K562 (cell line): ENCODE data around the gene ARHGEF12. TPM values are rescaled to one million over a fixed set of nuclear protein-coding genes. Genes with fewer than 3 reads are reported as not detected.

ENCODE experiments used
- ATAC-seq: fragments of 200-7000 bp; cut with Tn5 transposase; 3 replicates; pipeline ENCODE4 v1.9.1; 2020; ENCODE audit warnings: moderate library complexity
- BruUV-seq: library from RNA; stranded (reverse); fragments of 400-500 nt; replicated peaks from 2 replicates; lab custom pipeline; 2021; lab: Mats Ljungman, UMichigan
- CTCF ChIA-PET: fragments of 300-600 bp; formaldehyde crosslinking; extraction: SDS; loops from one replicate; lab custom pipeline; 2021; ENCODE audit warnings: low intra/inter-chr PET ratio; lab: Yijun Ruan, JAX
- POLR2A ChIA-PET: fragments of 300-600, 350-650 bp; sonication (Branson Sonifier 250); formaldehyde crosslinking; extraction: SDS; loops from one replicate; lab custom pipeline; 2021; ENCODE audit warnings: antibody characterized with exemption, inconsistent platforms; lab: Yijun Ruan, JAX
- DNase-seq, 4 experiments: peaks; one replicate each; pipeline versions ENCODE4 v3.0.0 to v3.0.0-alpha.2; 2011 to 2018; ENCODE audit warnings: low spot score in 3 of 4, mixed read lengths in 3 of 4; ENCODE audit errors: extremely low read depth in 1 of 4
- FAIRE-seq: peaks from 2 replicates; lab custom pipeline; 2011; peaks lifted over from hg19 to GRCh38; lab: Jason Lieb, UNC
- H2AFZ ChIP-seq: 2 replicates; pipeline ENCODE4 v1.6.0; 2011; ENCODE audit warnings: low read depth, low read length, control low read depth, inconsistent platforms
- H3K27ac ChIP-seq: fragments of 200-600 bp; 3 replicates; pipeline ENCODE4 v1.8.0; 2011; ENCODE audit warnings: low read depth, mild to moderate bottlenecking, control low read depth, inconsistent platforms, low read length, moderate library complexity, mixed read lengths; ENCODE audit errors: extremely low read depth
- H3K27me3 ChIP-seq, 2 experiments: fragments of 300-600 bp in 1 of 2; 2 replicates in 1 of 2; 3 replicates in 1 of 2; pipeline versions ENCODE4 v1.6.0 to v1.8.0; 2011; ENCODE audit warnings: inconsistent platforms in 2 of 2, low read length in 2 of 2, mild to moderate bottlenecking in 1 of 2, mixed read lengths in 1 of 2, moderate library complexity in 1 of 2; ENCODE audit not compliant: control insufficient read depth in 2 of 2, insufficient read depth in 2 of 2
- H3K36me3 ChIP-seq: fragments of 300-600 bp; 3 replicates; pipeline ENCODE4 v1.8.0; 2011; ENCODE audit warnings: mild to moderate bottlenecking, low read length, inconsistent platforms; ENCODE audit not compliant: control insufficient read depth, insufficient read depth
- H3K4me1 ChIP-seq, 2 experiments: fragments of 200-600 bp in 1 of 2; replicated peaks in 1 of 2; 2 replicates in 1 of 2; 3 replicates in 1 of 2; pipeline versions ENCODE4 v1.5.1 to v1.8.0; 2011; ENCODE audit warnings: inconsistent platforms in 2 of 2, low read length in 2 of 2, mild to moderate bottlenecking in 1 of 2, mixed read lengths in 1 of 2, moderate library complexity in 1 of 2; ENCODE audit not compliant: control insufficient read depth in 2 of 2, insufficient read depth in 2 of 2
- H3K4me2 ChIP-seq: 2 replicates; pipeline ENCODE4 v1.6.1; 2011; ENCODE audit warnings: low read length, control low read depth, inconsistent platforms, mixed read lengths; ENCODE audit not compliant: insufficient read depth
- H3K4me3 ChIP-seq: fragments of 200-600 bp; sonication (generic), shearing (Covaris generic); 2 replicates; pipeline ENCODE4 v1.5.1; 2016; ENCODE audit warnings: control low read depth, inconsistent platforms
- H3K79me2 ChIP-seq: fragments of 200-600 bp; 3 replicates; pipeline ENCODE4 v1.8.0; 2011; ENCODE audit warnings: low read length, inconsistent platforms; ENCODE audit not compliant: control insufficient read depth, insufficient read depth
- H3K9ac ChIP-seq, 2 experiments: 2 replicates each; pipeline versions ENCODE4 v1.6.0 to v1.6.1; 2011; ENCODE audit warnings: low read depth in 2 of 2, low read length in 2 of 2, control low read depth in 1 of 2, inconsistent platforms in 1 of 2, mild to moderate bottlenecking in 1 of 2, mixed read lengths in 1 of 2; ENCODE audit not compliant: insufficient read depth in 1 of 2
- H3K9me1 ChIP-seq: one replicate; pipeline ENCODE4 v1.6.0; 2011; ENCODE audit warnings: inconsistent platforms, mild to moderate bottlenecking, low read length, moderate library complexity; ENCODE audit not compliant: control insufficient read depth, insufficient read depth
- H3K9me3 ChIP-seq: replicated peaks from 2 replicates; pipeline ENCODE4 v1.5.1; 2011; ENCODE audit warnings: low read depth, low read length, inconsistent platforms; ENCODE audit not compliant: control insufficient read depth, insufficient read depth
- H4K20me1 ChIP-seq: replicated peaks from 2 replicates; pipeline ENCODE4 v1.6.1; 2011; ENCODE audit warnings: low read length, inconsistent platforms, mixed read lengths; ENCODE audit not compliant: control insufficient read depth, insufficient read depth
- BRD4 ChIP-seq: fragments of 200-600 bp; sonication (generic); IDR thresholded peaks from 2 replicates; pipeline ENCODE4 v1.6.1; 2017; ENCODE audit warnings: inconsistent platforms
- CBFA2T2 ChIP-seq: fragments of 450-650 bp; conservative IDR thresholded peaks from 2 replicates; pipeline ENCODE4 v1.6.1; 2017; ENCODE audit warnings: mild to moderate bottlenecking
- GTF2F1 ChIP-seq: IDR thresholded peaks from 2 replicates; pipeline ENCODE4 v1.6.1; 2011; ENCODE audit warnings: low read depth, low read length, improper control_type of control experiment
- JUN ChIP-seq, 2 experiments: sonication (generic) in 1 of 2; formaldehyde crosslinking in 1 of 2; IDR thresholded peaks; 2 replicates each; pipeline versions ENCODE4 v1.6.1 to v1.8.0; 2012 to 2022; ENCODE audit warnings: borderline replicate concordance in 2 of 2, mild to moderate bottlenecking in 2 of 2, improper control_type of control experiment in 1 of 2, low read depth in 1 of 2, low read length in 1 of 2, missing genetic modification reagents in 1 of 2
- KLF16 ChIP-seq: IDR thresholded peaks from 2 replicates; pipeline ENCODE4 v1.6.1; 2016; ENCODE audit warnings: antibody characterized with exemption
- MEF2D ChIP-seq: conservative IDR thresholded peaks from 2 replicates; pipeline ENCODE4 v1.6.1; 2016; ENCODE audit warnings: low read depth, missing genetic modification characterization, missing compliant biosample characterization
- MITF ChIP-seq: IDR thresholded peaks from 2 replicates; pipeline ENCODE4 v1.6.1; 2014; ENCODE audit warnings: antibody characterized with exemption
- PRPF4 ChIP-seq: fragments of 200-400 bp; formaldehyde crosslinking; IDR thresholded peaks from one replicate; pipeline ENCODE4 v1.6.1; 2017; ENCODE audit warnings: low read length, low read depth, mild to moderate bottlenecking; ENCODE audit not compliant: insufficient read depth, poor library complexity, severe bottlenecking
- SRSF7 ChIP-seq: fragments of 200-400 bp; formaldehyde crosslinking; optimal IDR thresholded peaks from 2 replicates; pipeline ENCODE3; 2017; ENCODE audit warnings: mild to moderate bottlenecking, low read depth, low read length
- WGBS: fragments of 100-300 bp; shearing (Covaris generic); methylation state at CpG from one replicate; pipeline ENCODE4 v1.1.6; 2016; ENCODE audit warnings: low coverage, mixed read lengths; ENCODE audit not compliant: insufficient coverage; ENCODE audit errors: missing lambda C conversion rate; 5-methylcytosine and 5-hydroxymethylcytosine counted together
- in situ Hi-C: fragments of 300-500 bp; cut with MboI; formaldehyde crosslinking; loops from 4 replicates; pipeline ENCODE4 v1.15.0; 2018; ENCODE audit warnings: inconsistent platforms, mixed read lengths
- intact Hi-C: fragments of 100-400 bp; cut with micrococcal nuclease; formaldehyde crosslinking; loops from 2 replicates; pipeline ENCODE4 v1.14.2; 2022
- polyA plus RNA-seq, 8 experiments: library from polyadenylated mRNA; depleted of rRNA in 4 of 8; stranded (reverse) in 5 of 8; unstranded in 3 of 8; fragments of >200 nt; fragmentation: Nextera tagmentation in 2 of 8; fragmentation: Illumina TruSeq in 1 of 8; extraction: Ambion mirVana in 2 of 8; extraction: Trizol in 1 of 8; gene quantifications; 2 replicates each; pipeline versions ENCODE4 v1.2.1 to v1.2.3, GENCODE V29; 2011 to 2014; ENCODE audit warnings: inconsistent platforms in 1 of 8, missing spikeins in 1 of 8
- total RNA-seq, 7 experiments: library from RNA; depleted of rRNA in 6 of 7; stranded (reverse); fragments of >200 nt in 6 of 7; fragmentation: Illumina TruSeq in 2 of 7; extraction: Trizol in 2 of 7; gene quantifications; 2 replicates each; pipeline versions ENCODE4 v1.2.1 to v1.2.3, GENCODE V29; 2011 to 2021; ENCODE audit warnings: low replicate concordance in 1 of 7

The ARHGEF12 gene
- total and polyA plus RNA-seq, 9 of the 15 experiments (the other 6 are each of a cell fraction or from before 2014, with no cell fraction given): 3.5 to 51.7 (median 29.5) TPM

- no peak for TF ChIP-seq MITF
- no peak for TF ChIP-seq PRPF4
- no peak for TF ChIP-seq MEF2D (tag)
- no peak for TF ChIP-seq GTF2F1
- TF ChIP-seq SRSF7: no peak
- peak; percentile 30; the same call in 1 of the 2 replicates for TF ChIP-seq CBFA2T2
- TF ChIP-seq JUN (IDR thresholded peaks at IDR 0.05; ENCODE audit: borderline replicate concordance, low read depth, low read length): no peak
- TF ChIP-seq JUN (CRISPR knock-in tag; IDR thresholded peaks at IDR 0.05; ENCODE audit: borderline replicate concordance): no peak
- no peak for TF ChIP-seq BRD4
- TF ChIP-seq, all 486 proteins: peak for 3
Measured at GRCh38 chr11:120314861-120315260, 21.4 kb upstream of the ARHGEF12 start (continued).

- FAIRE-seq (no peak), DNase-seq (no peak), ATAC-seq (peak; percentile 58; the same call in 2 of the 3 replicates)
- Histone ChIP-seq H3K27me3 (peaks cover 21 to 38% of the 10 kb centered on the region in 2 experiments), H3K36me3 (no peaks in the 10 kb centered on the region), H3K79me2 (no peaks in the 10 kb centered on the region), H3K4me1 (peaks cover 0 to 5% of the 10 kb centered on the region in 2 experiments; a peak in 1 of 5 replicates), H3K9me1 (no peaks in the 10 kb centered on the region), H3K9ac (no peak overlapping the region), H3K4me2 (no peak overlapping the region), H4K20me1 (no peaks in the 10 kb centered on the region), H2AFZ (no peak overlapping the region), H3K27ac (no peak overlapping the region), H3K4me3 (no peak overlapping the region), H3K9me3 (no peaks in the 10 kb centered on the region)
- no TSS peak for BruUV-seq
- CTCF ChIA-PET: no interaction called here
- intact Hi-C loops: no loop called here
- no peak for TF ChIP-seq KLF16
- POLR2A ChIA-PET: interaction anchor here (0.6 to 1.8 kb wide), 3 partner anchors 9 to 152 kb away, joined by 3 to 5 read pairs (median 3); no protein-coding TSS in a partner anchor
- WGBS: 1% methylated on average over 8 of the region's 8 CpGs
- in situ Hi-C loops: no loop called here
Measured at GRCh38 chr11:120316880-120317688, 19.1 kb upstream of the ARHGEF12 start.
